Measurements from ENCODE around the gene ZNF408. TPM values are rescaled to one million over a fixed set of nuclear protein-coding genes. Genes with fewer than 3 reads are reported as not detected.

ZNF408 gene
- polyA plus RNA-seq, 1 donor (not counting 4 experiments of a cell fraction or from before 2014, with no cell fraction given) = 4.0 TPM

GRCh38 chr11:46743693-46744339 lies 43.0 kb downstream of the ZNF408 start:
- Histone ChIP-seq H2AFZ (ENCODE audit: control insufficient read depth, low read length) (no peak overlapping the region), H3K4me2 (ENCODE audit: control insufficient read depth, extremely low read depth, insufficient read depth, low read depth, low read length) (no peak overlapping the region), H3K36me3 (ENCODE audit: control insufficient read depth in 2 of 2, extremely low read depth in 1 of 2, insufficient read depth in 2 of 2, low read length in 2 of 2) (peaks cover 29 to 55% of the 10 kb centered on the region in 2 experiments), H3K27me3 (ENCODE audit: control insufficient read depth, extremely low read depth, insufficient read depth, low read length) (no peaks in the 10 kb centered on the region), H3K9me1 (ENCODE audit: control insufficient read depth, extremely low read depth, insufficient read depth, low read length) (no peaks in the 10 kb centered on the region), H3K9ac (ENCODE audit: control insufficient read depth, extremely low read depth, insufficient read depth, low read length) (no peak overlapping the region), H3K9me3 (ENCODE audit: control insufficient read depth, low read depth, low read length) (no peaks in the 10 kb centered on the region), H3K79me2 (ENCODE audit: control insufficient read depth, insufficient read depth, low read length) (no peaks in the 10 kb centered on the region), H3K4me1 (ENCODE audit: control insufficient read depth, extremely low read depth, insufficient read depth, low read length) (no peaks in the 10 kb centered on the region), H4K20me1 (ENCODE audit: control insufficient read depth, extremely low read depth, insufficient read depth, low read length) (no peaks in the 10 kb centered on the region), H3K4me3 (ENCODE audit: control insufficient read depth in 2 of 3, extremely low read depth in 1 of 3, insufficient read depth in 2 of 3, low read depth in 1 of 3, low read length in 3 of 3) (no peak overlapping the region), H3K27ac (ENCODE audit: control insufficient read depth, insufficient read depth, low read length) (no peak overlapping the region)
- dilution Hi-C loops (cut with MboI; ENCODE audit: extremely low pct_ligation_motif_present, low sequenced_read_pairs) = no loop called here
- TF ChIP-seq CTCF (optimal IDR thresholded peaks at IDR 0.05 in 1 of 3, IDR thresholded peaks at IDR 0.05 in 1 of 3, conservative IDR thresholded peaks at IDR 0.05 in 1 of 3; ENCODE audit: extremely low read depth in 1 of 3, insufficient read depth in 2 of 3, low read length in 3 of 3) (no peak), EZH2 (IDR thresholded peaks at IDR 0.05; ENCODE audit: low read length) (no peak)
- FAIRE-seq (no peak), DNase-seq (ENCODE audit: low read depth, low spot score) (no peak)

- Histone ChIP-seq H3K27ac (ENCODE audit: control insufficient read depth, insufficient read depth, low read length) (no peak overlapping the region), H3K9me3 (ENCODE audit: control insufficient read depth, low read depth, low read length) (no peaks in the 10 kb centered on the region), H3K9ac (ENCODE audit: control insufficient read depth, extremely low read depth, insufficient read depth, low read length) (no peak overlapping the region), H2AFZ (ENCODE audit: control insufficient read depth, low read length) (no peak overlapping the region), H3K36me3 (ENCODE audit: control insufficient read depth in 2 of 2, extremely low read depth in 1 of 2, insufficient read depth in 2 of 2, low read length in 2 of 2) (peaks cover 33 to 56% of the 10 kb centered on the region in 2 experiments), H3K4me1 (ENCODE audit: control insufficient read depth, extremely low read depth, insufficient read depth, low read length) (no peaks in the 10 kb centered on the region), H3K4me2 (ENCODE audit: control insufficient read depth, extremely low read depth, insufficient read depth, low read depth, low read length) (no peak overlapping the region), H3K27me3 (ENCODE audit: control insufficient read depth, extremely low read depth, insufficient read depth, low read length) (no peaks in the 10 kb centered on the region), H3K4me3 (ENCODE audit: control insufficient read depth in 2 of 3, extremely low read depth in 1 of 3, insufficient read depth in 2 of 3, low read depth in 1 of 3, low read length in 3 of 3) (no peak overlapping the region), H3K9me1 (ENCODE audit: control insufficient read depth, extremely low read depth, insufficient read depth, low read length) (no peaks in the 10 kb centered on the region), H3K79me2 (ENCODE audit: control insufficient read depth, insufficient read depth, low read length) (no peaks in the 10 kb centered on the region), H4K20me1 (ENCODE audit: control insufficient read depth, extremely low read depth, insufficient read depth, low read length) (no peaks in the 10 kb centered on the region)
- no peak for FAIRE-seq
- DNase-seq (ENCODE audit: low read depth, low spot score) = no peak
- dilution Hi-C loops (cut with MboI; ENCODE audit: extremely low pct_ligation_motif_present, low sequenced_read_pairs) = no loop called here
- TF ChIP-seq CTCF (optimal IDR thresholded peaks at IDR 0.05 in 1 of 3, IDR thresholded peaks at IDR 0.05 in 1 of 3, conservative IDR thresholded peaks at IDR 0.05 in 1 of 3; ENCODE audit: extremely low read depth in 1 of 3, insufficient read depth in 2 of 3, low read length in 3 of 3) (no peak), EZH2 (IDR thresholded peaks at IDR 0.05; ENCODE audit: low read length) (no peak)
These were observed 44.5 kb downstream of the ZNF408 start for GRCh38 chr11:46745328-46745727.

Measured in keratinocyte (primary cell).